PC-3 (cell line): ENCODE measurements around the gene UBAC2. TPM values are rescaled to one million over a fixed set of nuclear protein-coding genes. Genes with fewer than 3 reads are reported as not detected.

Experiments
- ATAC-seq: fragments of 200-7000 bp; cut with Tn5 transposase; 2 replicates; pipeline ENCODE4 v1.9.1; 2020; ENCODE audit warnings: mild to moderate bottlenecking, moderate library complexity
- BruUV-seq: library from RNA; stranded (reverse); fragments of 400-500 nt; replicated peaks from 2 replicates; lab custom pipeline; 2021; lab: Mats Ljungman, UMichigan
- CTCF ChIA-PET: fragments of 300-600 bp; sonication (Branson Sonifier 250); formaldehyde crosslinking; loops from one replicate; lab custom pipeline; 2022; ENCODE audit warnings: antibody characterized with exemption; lab: Charles Lee
- POLR2A ChIA-PET: fragments of 300-600 bp; sonication (Branson Sonifier 250); formaldehyde crosslinking; loops from one replicate; lab custom pipeline; 2022; ENCODE audit warnings: antibody characterized with exemption; ENCODE audit not compliant: unreplicated experiment; lab: Charles Lee
- DNase-seq: peaks from one replicate; pipeline ENCODE4 v3.0.0-alpha.2; 2015
- H2AFZ ChIP-seq: fragments of 300-600 bp; sonication (generic); 2 replicates; pipeline ENCODE4 v1.6.0; 2016; ENCODE audit warnings: antibody characterized with exemption, low read length
- H3F3A ChIP-seq: fragments of 300-600 bp; sonication (generic); one replicate; pipeline ENCODE4 v1.6.0; 2017; ENCODE audit warnings: antibody characterized with exemption, low read length, control low read depth, mild to moderate bottlenecking; ENCODE audit not compliant: unreplicated experiment
- H3K27ac ChIP-seq: fragments of 300-600 bp; sonication (generic); 2 replicates; pipeline ENCODE4 v1.5.1; 2016; ENCODE audit warnings: mild to moderate bottlenecking, low read length
- H3K27me3 ChIP-seq: fragments of 300-600 bp; sonication (generic); 2 replicates; pipeline ENCODE4 v1.6.1; 2016; ENCODE audit warnings: low read length, mixed read lengths
- H3K36me3 ChIP-seq: fragments of 300-600 bp; sonication (generic); 2 replicates; pipeline ENCODE4 v1.6.1; 2016; ENCODE audit warnings: low read depth, mixed run types, low read length, mixed read lengths
- H3K4me1 ChIP-seq: fragments of 300-600 bp; sonication (generic); 2 replicates; pipeline ENCODE4 v1.5.1; 2016; ENCODE audit warnings: low read length; ENCODE audit not compliant: insufficient read depth
- H3K4me2 ChIP-seq: fragments of 300-600 bp; sonication (generic); 2 replicates; pipeline ENCODE4 v1.6.0; 2016; ENCODE audit warnings: low read length
- H3K4me3 ChIP-seq: fragments of 300-600 bp; sonication (generic); 2 replicates; pipeline ENCODE4 v1.5.1; 2016; ENCODE audit warnings: mild to moderate bottlenecking, low read length, mixed read lengths
- H3K79me2 ChIP-seq: fragments of 300-600 bp; sonication (generic); 2 replicates; pipeline ENCODE4 v1.6.1; 2017; ENCODE audit warnings: low read length, mixed read lengths
- H3K9ac ChIP-seq: fragments of 300-600 bp; sonication (generic); 2 replicates; pipeline ENCODE4 v1.6.0; 2016; ENCODE audit warnings: mild to moderate bottlenecking, low read length
- H3K9me2 ChIP-seq: fragments of 300-600 bp; sonication (generic); replicated peaks from 2 replicates; pipeline ENCODE4 v1.6.1; 2016; ENCODE audit warnings: mixed run types, low read length, mixed read lengths
- H3K9me3 ChIP-seq: fragments of 300-600 bp; sonication (generic); 2 replicates; pipeline ENCODE4 v1.6.1; 2016; ENCODE audit warnings: low read length, mixed read lengths
- H4K20me1 ChIP-seq: fragments of 300-600 bp; sonication (generic); 2 replicates; pipeline ENCODE4 v1.6.1; 2016; ENCODE audit warnings: low read length, mixed read lengths
- CTCF ChIP-seq: fragments of 300-600 bp; sonication (generic); conservative IDR thresholded peaks from 2 replicates; pipeline ENCODE4 v1.5.1; 2017; ENCODE audit warnings: antibody characterized with exemption, low read depth, mild to moderate bottlenecking, low read length
- EZH2 ChIP-seq: fragments of 300-600 bp; sonication (generic); IDR thresholded peaks from one replicate; pipeline ENCODE4 v1.6.1; 2017; ENCODE audit warnings: antibody characterized with exemption, mild to moderate bottlenecking, low read length; ENCODE audit not compliant: unreplicated experiment
- EZH2phosphoT487 ChIP-seq: fragments of 300-600 bp; sonication (generic); IDR thresholded peaks from 2 replicates; pipeline ENCODE4 v1.6.1; 2018; ENCODE audit warnings: mild to moderate bottlenecking, antibody characterized with exemption, low read length, borderline replicate concordance
- intact Hi-C: fragments of 100-400 bp; cut with micrococcal nuclease; formaldehyde crosslinking; loops from 2 replicates; pipeline ENCODE4 v1.9.0; 2023
- total RNA-seq: library from RNA; depleted of rRNA; stranded (reverse); fragments of >200 nt; gene quantifications from 2 replicates; pipeline ENCODE4 v1.2.3, GENCODE V29; 2014

The UBAC2 gene
- total RNA-seq, 1 experiment from 2014 or later: 34.5 TPM

- H3F3A ChIP-seq: no peaks in the 10 kb centered on the region
- no peaks in the 10 kb centered on the region for H3K9me2 ChIP-seq
- intact Hi-C loops: no loop called here
- no peaks in the 10 kb centered on the region for H3K27me3 ChIP-seq
- H2AFZ ChIP-seq: no peak overlapping the region
- BruUV-seq: no TSS peak
- ATAC-seq (no peak), DNase-seq (no peak)
- no peak overlapping the region for H3K9ac ChIP-seq
- ChIA-PET POLR2A (no interaction called here), CTCF (no interaction called here)
- no peak overlapping the region for H3K4me3 ChIP-seq
- no peak for TF ChIP-seq EZH2
- no peak for TF ChIP-seq CTCF
- TF ChIP-seq EZH2phosphoT487: no peak
- H3K36me3 ChIP-seq: peaks cover 4% of the 10 kb centered on the region; the same call in 1 of the 2 replicates
- H4K20me1 ChIP-seq: peaks cover 8% of the 10 kb centered on the region; the same call in 1 of the 2 replicates
- H3K79me2 ChIP-seq: peaks cover 90% of the 10 kb centered on the region
- no peak overlapping the region for H3K27ac ChIP-seq
- no peaks in the 10 kb centered on the region for H3K9me3 ChIP-seq
- peaks cover 28% of the 10 kb centered on the region for H3K4me1 ChIP-seq
- H3K4me2 ChIP-seq: no peak overlapping the region
These were observed 25.9 kb downstream of the UBAC2 start for GRCh38 chr13:99226513-99226912.

- peaks cover 8% of the 10 kb centered on the region; the same call in 1 of the 2 replicates for H4K20me1 ChIP-seq
- peaks cover 28% of the 10 kb centered on the region for H3K4me1 ChIP-seq
- TF ChIP-seq CTCF (no peak), EZH2phosphoT487 (no peak), EZH2 (no peak)
- no TSS peak for BruUV-seq
- H3K27ac ChIP-seq: no peak overlapping the region
- no peaks in the 10 kb centered on the region for H3K9me3 ChIP-seq
- DNase-seq (no peak), ATAC-seq (no peak)
- ChIA-PET POLR2A (no interaction called here), CTCF (no interaction called here)
- H2AFZ ChIP-seq: no peak overlapping the region
- no peaks in the 10 kb centered on the region for H3K27me3 ChIP-seq
- H3K36me3 ChIP-seq: peaks cover 4% of the 10 kb centered on the region; the same call in 1 of the 2 replicates
- no peak overlapping the region for H3K9ac ChIP-seq
- peaks cover 88% of the 10 kb centered on the region for H3K79me2 ChIP-seq
- H3F3A ChIP-seq: no peaks in the 10 kb centered on the region
- H3K4me2 ChIP-seq: no peak overlapping the region
- no peak overlapping the region for H3K4me3 ChIP-seq
- H3K9me2 ChIP-seq: no peaks in the 10 kb centered on the region
- intact Hi-C loops: no loop called here
These were observed 26.8 kb downstream of the UBAC2 start for GRCh38 chr13:99227331-99227900.
